Activated naive CD4-positive, alpha-beta T cell treated with anti-CD3 and anti-CD28 coated beads for 36 hours (primary cell): ENCODE measurements around the gene GALNT1. TPM values are rescaled to one million over a fixed set of nuclear protein-coding genes. Genes with fewer than 3 reads are reported as not detected.

Source experiments
- CTCF ChIA-PET: fragments of 350-600 bp; sonication (Branson Sonifier 250); formaldehyde crosslinking; loops from one replicate; lab custom pipeline; 2021; ENCODE audit warnings: antibody characterized with exemption; lab: Charles Lee
- DNase-seq: peaks from one replicate; pipeline ENCODE4 v3.0.0-alpha.2; 2020
- H3K27ac Mint-ChIP-seq: one replicate; pipeline ENCODE4 v1.8.0; 2021; ENCODE audit warnings: mild to moderate bottlenecking, mixed read lengths
- H3K27me3 Mint-ChIP-seq: one replicate; pipeline ENCODE4 v1.8.0; 2021; ENCODE audit warnings: low read depth, mixed read lengths
- H3K36me3 Mint-ChIP-seq: one replicate; pipeline ENCODE4 v1.8.0; 2021; ENCODE audit warnings: low read depth, mixed read lengths
- H3K4me1 Mint-ChIP-seq: one replicate; pipeline ENCODE4 v1.8.0; 2021; ENCODE audit warnings: low read depth, mixed read lengths
- H3K4me3 Mint-ChIP-seq: one replicate; pipeline ENCODE4 v1.8.0; 2021; ENCODE audit warnings: mild to moderate bottlenecking, moderate library complexity, mixed read lengths
- H3K9me3 Mint-ChIP-seq: one replicate; pipeline ENCODE4 v1.8.0; 2021; ENCODE audit warnings: mixed read lengths
- intact Hi-C: fragments of 100-400 bp; cut with micrococcal nuclease; formaldehyde crosslinking; loops from one replicate; pipeline ENCODE4 v1.15.1; 2023
- total RNA-seq, 2 experiments: library from RNA; stranded (reverse); gene quantifications; one replicate each; pipeline ENCODE4 v1.2.3, GENCODE V29; 2021

Gene GALNT1
- total RNA-seq, 2 experiments from 2014 or later: 46.7 to 48.7 TPM

GRCh38 chr18:35688757-35689156 lies 107.2 kb downstream of the GALNT1 start:
- H3K4me1 Mint-ChIP-seq: no peaks in the 10 kb centered on the region
- DNase-seq: no peak
- intact Hi-C loops: no loop called here
- no peaks in the 10 kb centered on the region for H3K27me3 Mint-ChIP-seq
- H3K36me3 Mint-ChIP-seq: peaks cover 21% of the 10 kb centered on the region
- no peak overlapping the region for H3K4me3 Mint-ChIP-seq
- H3K27ac Mint-ChIP-seq: no peak overlapping the region
- CTCF ChIA-PET: no interaction called here
- H3K9me3 Mint-ChIP-seq: no peaks in the 10 kb centered on the region

GRCh38 chr18:35689728-35690127 lies 108.2 kb downstream of the GALNT1 start:
- Mint-ChIP-seq H3K27me3 (no peaks in the 10 kb centered on the region), H3K27ac (no peak overlapping the region), H3K4me3 (no peak overlapping the region), H3K4me1 (no peaks in the 10 kb centered on the region), H3K9me3 (no peaks in the 10 kb centered on the region), H3K36me3 (peaks cover 18% of the 10 kb centered on the region)
- CTCF ChIA-PET: no interaction called here
- no peak for DNase-seq
- intact Hi-C loops: no loop called here

- Mint-ChIP-seq H3K4me3 (no peak overlapping the region), H3K36me3 (peaks cover 10% of the 10 kb centered on the region), H3K27ac (no peak overlapping the region), H3K9me3 (no peaks in the 10 kb centered on the region), H3K27me3 (no peaks in the 10 kb centered on the region), H3K4me1 (no peaks in the 10 kb centered on the region)
- intact Hi-C loops: loop anchor here (2.0 kb wide), 1 partner anchor 75 kb away; no protein-coding TSS in a partner anchor
- CTCF ChIA-PET: no interaction called here
- DNase-seq: no peak
Observed at GRCh38 chr18:35691625-35692024, 110.1 kb downstream of the GALNT1 start.

- CTCF ChIA-PET: no interaction called here
- no peaks in the 10 kb centered on the region for H3K27me3 Mint-ChIP-seq
- no peak for DNase-seq
- H3K27ac Mint-ChIP-seq: no peak overlapping the region
- H3K4me1 Mint-ChIP-seq: no peaks in the 10 kb centered on the region
- no peak overlapping the region for H3K4me3 Mint-ChIP-seq
- no peaks in the 10 kb centered on the region for H3K9me3 Mint-ChIP-seq
- intact Hi-C loops: loop anchor here (2.0 kb wide), 1 partner anchor 76 kb away; no protein-coding TSS in a partner anchor
- H3K36me3 Mint-ChIP-seq: peaks cover 7% of the 10 kb centered on the region
Observed at GRCh38 chr18:35692866-35693265, 111.3 kb downstream of the GALNT1 start.

- intact Hi-C loops: loop anchor here (2.0 kb wide), 1 partner anchor 77 kb away; no protein-coding TSS in a partner anchor
- CTCF ChIA-PET: interaction anchor here (0.6 kb wide), 1 partner anchor 93 kb away, joined by 3 read pairs; no protein-coding TSS in a partner anchor
- H3K36me3 Mint-ChIP-seq: peaks cover 6% of the 10 kb centered on the region
Observed at GRCh38 chr18:35693829-35694228, 112.3 kb downstream of the GALNT1 start.

GRCh38 chr18:35694808-35695207 lies 113.3 kb downstream of the GALNT1 start:
- CTCF ChIA-PET: no interaction called here
- no peak for DNase-seq
- intact Hi-C loops: no loop called here
- peaks cover 14% of the 10 kb centered on the region for H3K36me3 Mint-ChIP-seq
- no peaks in the 10 kb centered on the region for H3K27me3 Mint-ChIP-seq
- H3K9me3 Mint-ChIP-seq: no peaks in the 10 kb centered on the region
- H3K4me1 Mint-ChIP-seq: no peaks in the 10 kb centered on the region
- no peak overlapping the region for H3K27ac Mint-ChIP-seq
- H3K4me3 Mint-ChIP-seq: no peak overlapping the region

More at GRCh38 chr18:35693829-35694228, 112.3 kb downstream of the GALNT1 start:
- no peak overlapping the region for H3K4me3 Mint-ChIP-seq
- no peak overlapping the region for H3K27ac Mint-ChIP-seq
- H3K27me3 Mint-ChIP-seq: no peaks in the 10 kb centered on the region
- H3K9me3 Mint-ChIP-seq: no peaks in the 10 kb centered on the region
- H3K4me1 Mint-ChIP-seq: no peaks in the 10 kb centered on the region
- no peak for DNase-seq

GRCh38 chr18:35695384-35695783 lies 113.8 kb downstream of the GALNT1 start:
- no peaks in the 10 kb centered on the region for H3K9me3 Mint-ChIP-seq
- H3K4me1 Mint-ChIP-seq: no peaks in the 10 kb centered on the region
- CTCF ChIA-PET: no interaction called here
- intact Hi-C loops: no loop called here
- no peak overlapping the region for H3K4me3 Mint-ChIP-seq
- no peak for DNase-seq
- peaks cover 16% of the 10 kb centered on the region for H3K36me3 Mint-ChIP-seq
- H3K27ac Mint-ChIP-seq: no peak overlapping the region
- H3K27me3 Mint-ChIP-seq: no peaks in the 10 kb centered on the region

- Mint-ChIP-seq H3K27ac (no peak overlapping the region), H3K9me3 (no peaks in the 10 kb centered on the region)
- CTCF ChIA-PET: no interaction called here
Observed at GRCh38 chr18:35695803-35696202, 114.3 kb downstream of the GALNT1 start.

GRCh38 chr18:35696307-35696706 lies 114.8 kb downstream of the GALNT1 start:
- CTCF ChIA-PET: interaction anchor here (0.6 kb wide), 1 partner anchor 128 kb away, joined by 3 read pairs; no protein-coding TSS in a partner anchor
- no peak for DNase-seq
- no peak overlapping the region for H3K27ac Mint-ChIP-seq

More at GRCh38 chr18:35695803-35696202, 114.3 kb downstream of the GALNT1 start:
- intact Hi-C loops: no loop called here
- Mint-ChIP-seq H3K27me3 (no peaks in the 10 kb centered on the region), H3K36me3 (peaks cover 16% of the 10 kb centered on the region), H3K4me3 (no peak overlapping the region), H3K4me1 (no peaks in the 10 kb centered on the region)
- DNase-seq: no peak

GRCh38 chr18:35697869-35698268 lies 116.3 kb downstream of the GALNT1 start:
- H3K9me3 Mint-ChIP-seq: no peaks in the 10 kb centered on the region
- no peaks in the 10 kb centered on the region for H3K4me1 Mint-ChIP-seq
- H3K4me3 Mint-ChIP-seq: no peak overlapping the region
- no peak for DNase-seq
- CTCF ChIA-PET: no interaction called here
- H3K36me3 Mint-ChIP-seq: peaks cover 20% of the 10 kb centered on the region
- intact Hi-C loops: no loop called here
- no peak overlapping the region for H3K27ac Mint-ChIP-seq
- H3K27me3 Mint-ChIP-seq: no peaks in the 10 kb centered on the region

More at GRCh38 chr18:35696307-35696706, 114.8 kb downstream of the GALNT1 start:
- H3K9me3 Mint-ChIP-seq: no peaks in the 10 kb centered on the region
- H3K36me3 Mint-ChIP-seq: peaks cover 15% of the 10 kb centered on the region
- intact Hi-C loops: no loop called here
- no peak overlapping the region for H3K4me3 Mint-ChIP-seq
- H3K4me1 Mint-ChIP-seq: no peaks in the 10 kb centered on the region
- H3K27me3 Mint-ChIP-seq: no peaks in the 10 kb centered on the region

GRCh38 chr18:35703043-35703688 lies 121.6 kb downstream of the GALNT1 start:
- Mint-ChIP-seq H3K4me1 (no peaks in the 10 kb centered on the region), H3K9me3 (no peaks in the 10 kb centered on the region), H3K4me3 (no peak overlapping the region), H3K36me3 (peaks cover 23% of the 10 kb centered on the region), H3K27ac (no peak overlapping the region), H3K27me3 (no peaks in the 10 kb centered on the region)
- CTCF ChIA-PET: interaction anchor here (0.7 to 1.1 kb wide), 2 partner anchors 53 to 104 kb away, joined by 4 read pairs; no protein-coding TSS in a partner anchor
- intact Hi-C loops: no loop called here
- DNase-seq: no peak

- peaks cover 26% of the 10 kb centered on the region for H3K36me3 Mint-ChIP-seq
- CTCF ChIA-PET: no interaction called here
Observed at GRCh38 chr18:35705988-35706387, 124.4 kb downstream of the GALNT1 start.

GRCh38 chr18:35707247-35707646 lies 125.7 kb downstream of the GALNT1 start:
- H3K27ac Mint-ChIP-seq: no peak overlapping the region
- intact Hi-C loops: no loop called here
- peaks cover 35% of the 10 kb centered on the region for H3K36me3 Mint-ChIP-seq
- no peaks in the 10 kb centered on the region for H3K9me3 Mint-ChIP-seq
- no peaks in the 10 kb centered on the region for H3K27me3 Mint-ChIP-seq
- DNase-seq: no peak
- CTCF ChIA-PET: no interaction called here
- H3K4me1 Mint-ChIP-seq: no peaks in the 10 kb centered on the region
- no peak overlapping the region for H3K4me3 Mint-ChIP-seq

More at GRCh38 chr18:35705988-35706387, 124.4 kb downstream of the GALNT1 start:
- DNase-seq: no peak
- Mint-ChIP-seq H3K27ac (no peak overlapping the region), H3K4me3 (no peak overlapping the region), H3K27me3 (no peaks in the 10 kb centered on the region), H3K4me1 (no peaks in the 10 kb centered on the region), H3K9me3 (no peaks in the 10 kb centered on the region)
- intact Hi-C loops: no loop called here
